A204.1 (cell line): ENCODE data around the gene VPREB3.

Experiments used
- FAIRE-seq: peaks from 2 replicates; lab custom pipeline; 2012; peaks lifted over from hg19 to GRCh38; lab: Jason Lieb, UNC

VPREB3 gene

GRCh38 chr22:23764899-23765881 is 11.0 kb upstream of the VPREB3 start:
- no peak for FAIRE-seq

- FAIRE-seq = no peak
Measured at GRCh38 chr22:23763954-23764353, 9.7 kb upstream of the VPREB3 start.

DNA sequence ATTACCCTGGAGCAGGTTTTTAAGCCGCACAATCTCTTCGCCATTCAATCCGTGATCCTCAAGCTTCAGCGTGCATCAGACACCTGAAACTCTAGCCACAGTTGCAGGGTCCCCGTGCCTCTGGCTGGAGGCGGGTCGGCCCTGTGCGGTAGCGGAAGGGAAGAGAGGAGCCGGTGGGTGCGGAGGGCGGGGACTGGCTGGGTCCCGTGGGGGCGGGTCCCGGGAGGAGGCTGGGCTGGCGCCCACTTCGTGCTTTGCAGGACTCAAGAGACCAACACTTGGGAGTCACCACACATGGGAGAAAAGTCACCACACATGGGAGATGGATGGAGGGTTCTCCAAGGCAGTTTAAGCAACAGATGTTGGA is 9.3 kb upstream of the VPREB3 start:
- no peak for FAIRE-seq

GRCh38 chr22:23762842-23763578 is 8.8 kb upstream of the VPREB3 start, which contains the start of gene C22orf15:
TSS of gene C22orf15 (plus strand) at chr22:23762990. CDS start at chr22:23763307, 317 bp downstream.
- no peak for FAIRE-seq

- no peak for FAIRE-seq
Measured at GRCh38 chr22:23760056-23760455, 5.8 kb upstream of the VPREB3 start.

GRCh38 chr22:23759566-23759965 is 5.3 kb upstream of the VPREB3 start:
- no peak for FAIRE-seq

DNA sequence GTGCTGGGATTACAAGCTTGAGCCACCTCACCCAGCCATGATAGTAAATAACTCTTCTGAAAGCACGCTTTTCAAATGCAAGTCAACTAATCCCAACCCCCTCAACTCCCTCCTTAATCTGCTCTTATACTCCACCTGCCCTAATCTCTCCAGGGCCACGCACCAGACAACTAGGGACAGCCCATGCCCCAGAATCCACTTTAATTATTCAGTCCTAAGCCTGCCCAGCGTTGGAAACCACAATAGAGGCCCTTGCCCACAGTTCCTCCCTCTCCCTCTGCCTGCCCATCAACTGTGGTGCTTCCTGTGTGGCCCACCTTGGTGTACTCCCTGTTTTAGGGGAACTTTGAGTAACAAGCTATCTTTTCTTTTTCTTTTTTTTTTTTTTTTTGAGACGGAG is 2.7 kb upstream of the VPREB3 start:
- FAIRE-seq = no peak

DNA sequence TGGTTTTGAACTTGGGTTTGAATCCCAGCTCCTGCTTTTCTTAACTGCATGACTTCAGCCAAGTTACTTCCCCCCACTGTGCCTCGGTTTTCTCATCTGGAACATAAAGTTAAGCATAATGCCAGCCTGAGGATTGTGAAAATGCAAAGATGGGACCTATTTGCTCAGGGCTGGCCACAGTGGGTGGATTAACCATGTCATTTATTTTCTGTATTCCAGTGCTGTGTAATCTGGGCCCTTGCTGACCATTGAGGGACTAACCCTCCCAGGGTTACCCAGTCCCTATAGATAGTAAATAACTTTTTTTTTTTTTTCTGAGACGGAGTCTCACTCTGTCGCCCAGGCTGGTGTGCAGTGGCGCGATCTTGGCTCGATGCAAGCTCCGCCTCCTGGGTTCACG is 1.5 kb upstream of the VPREB3 start:
- FAIRE-seq = no peak

DNA sequence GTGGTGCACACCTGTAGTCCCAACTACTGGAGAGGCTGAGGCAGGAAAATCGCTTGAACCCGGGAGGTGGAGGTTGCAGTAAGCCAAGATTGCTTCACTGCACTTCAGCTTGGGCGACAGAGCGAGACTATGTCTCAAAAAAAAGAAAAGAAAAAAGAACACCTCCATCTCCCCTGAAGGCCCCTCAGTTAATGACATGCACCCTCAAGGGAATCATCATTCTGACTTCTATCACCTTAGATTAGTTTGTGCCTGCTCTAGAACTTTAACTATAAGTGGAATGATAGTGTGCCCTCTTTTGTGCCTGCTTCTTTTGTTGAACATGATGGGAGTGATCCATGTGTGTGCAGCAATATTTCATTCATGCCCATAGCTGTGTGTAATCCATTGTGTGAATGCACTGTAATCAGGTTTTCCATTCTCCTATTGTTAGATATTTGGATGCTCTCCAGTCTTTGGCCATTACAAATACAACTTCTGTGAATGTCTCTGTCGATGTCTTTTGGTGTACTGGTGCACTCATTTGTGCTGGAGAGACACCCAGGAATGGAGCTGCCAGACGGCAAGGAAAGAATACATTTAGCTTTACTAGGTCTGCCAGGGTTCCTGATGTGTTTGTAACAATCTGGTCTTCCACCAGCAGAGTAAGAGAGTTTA is 883 bp upstream of the VPREB3 start:
- no peak for FAIRE-seq

- FAIRE-seq = no peak
Measured at GRCh38 chr22:23753385-23753784, 840 bp downstream of the VPREB3 start.

DNA sequence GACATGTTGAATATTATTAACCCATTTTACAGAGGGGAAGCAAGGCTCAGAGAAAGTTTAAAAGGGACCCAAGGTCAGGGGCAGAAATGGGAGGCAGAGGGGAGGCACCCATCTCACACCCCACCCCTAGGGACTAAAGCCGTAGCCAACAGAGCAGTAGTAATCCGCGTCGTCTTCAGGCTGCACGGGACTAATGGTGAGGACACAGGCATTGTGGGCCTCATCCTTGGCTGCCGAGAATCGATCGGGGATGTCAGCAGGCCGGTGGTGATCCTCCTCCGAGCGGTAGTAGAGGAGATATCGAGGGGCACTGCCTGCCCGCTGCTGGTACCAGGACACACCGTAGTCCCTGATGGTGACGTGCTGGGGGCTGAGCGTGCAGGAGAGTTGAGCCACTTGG is 1.5 kb downstream of the VPREB3 start:
- no peak for FAIRE-seq

DNA sequence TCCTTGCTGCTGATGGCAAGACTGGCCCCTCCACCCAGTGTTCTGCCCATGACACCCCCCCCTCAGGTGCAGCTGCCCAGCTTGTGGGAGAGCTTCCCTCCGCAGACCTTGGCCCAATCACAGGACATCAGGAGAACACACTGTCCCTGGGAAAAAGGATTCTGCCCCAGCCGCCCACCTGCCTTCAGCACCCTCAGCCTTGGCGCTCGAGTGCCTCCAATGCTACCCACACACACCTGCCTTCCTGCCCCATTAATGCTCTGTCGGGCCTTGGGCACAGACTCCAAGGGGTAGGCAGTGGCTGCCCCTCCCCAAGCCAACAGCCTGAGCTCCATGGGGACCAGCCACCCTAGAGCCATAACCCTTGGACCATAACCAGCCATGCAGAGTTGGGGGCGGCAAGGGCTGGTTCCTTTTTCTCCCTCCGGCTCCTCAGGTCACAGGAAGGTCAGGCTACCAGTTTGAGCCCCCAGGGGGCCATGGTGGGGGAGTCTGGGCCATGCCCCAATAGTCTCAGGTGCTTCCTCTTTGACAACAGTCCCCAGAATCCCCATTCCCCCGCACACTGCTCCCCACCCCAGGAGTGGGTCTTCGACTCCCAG is 2.0 kb downstream of the VPREB3 start:
- no peak for FAIRE-seq

GRCh38 chr22:23751441-23751996 is 2.7 kb downstream of the VPREB3 start:
- FAIRE-seq = no peak

GRCh38 chr22:23750714-23751440 is 3.3 kb downstream of the VPREB3 start, which contains the start of gene ZNF70:
TSS of gene ZNF70 (minus strand) at chr22:23751112. CDS start at chr22:23745140, 5,972 bp downstream.
- FAIRE-seq = no peak

DNA sequence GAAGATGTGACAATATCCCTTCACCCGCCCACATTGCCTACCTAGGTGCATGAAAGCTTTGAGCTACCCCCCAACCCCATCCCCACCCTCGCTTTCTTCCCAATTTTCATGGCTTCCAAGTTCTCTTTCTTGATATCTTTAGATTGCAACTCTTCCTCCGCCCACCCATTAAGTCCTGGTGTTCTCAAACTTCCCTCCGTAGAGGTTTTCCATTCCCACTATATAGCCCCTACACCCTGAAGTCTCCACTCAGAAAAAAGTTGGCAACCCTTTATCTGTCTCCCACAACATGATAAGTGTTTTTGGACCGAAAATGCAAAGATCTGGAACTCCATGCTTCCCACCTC is 3.9 kb downstream of the VPREB3 start:
- no peak for FAIRE-seq

DNA sequence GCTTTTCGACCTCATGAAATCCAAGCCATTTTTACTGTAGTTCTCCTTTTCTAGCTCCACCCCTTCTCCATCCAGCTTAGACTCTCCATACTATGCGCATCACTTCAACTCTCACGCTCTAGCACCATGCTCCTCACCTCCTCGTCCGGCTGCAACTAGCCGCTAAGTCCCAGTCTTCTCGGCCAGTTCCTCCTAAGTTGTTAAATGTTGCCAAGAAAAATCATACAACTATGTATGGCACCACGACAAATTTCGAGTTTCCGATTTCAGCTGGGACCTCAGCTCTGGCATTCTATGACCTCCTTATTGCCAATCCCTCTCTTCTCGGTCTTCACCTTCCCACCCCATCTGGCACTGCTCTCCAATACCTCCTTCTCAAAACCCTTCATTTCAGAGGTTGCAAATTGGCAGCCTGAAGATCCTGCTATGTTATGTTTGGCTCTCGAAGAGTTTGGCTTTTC is 4.4 kb downstream of the VPREB3 start:
- no peak for FAIRE-seq

DNA sequence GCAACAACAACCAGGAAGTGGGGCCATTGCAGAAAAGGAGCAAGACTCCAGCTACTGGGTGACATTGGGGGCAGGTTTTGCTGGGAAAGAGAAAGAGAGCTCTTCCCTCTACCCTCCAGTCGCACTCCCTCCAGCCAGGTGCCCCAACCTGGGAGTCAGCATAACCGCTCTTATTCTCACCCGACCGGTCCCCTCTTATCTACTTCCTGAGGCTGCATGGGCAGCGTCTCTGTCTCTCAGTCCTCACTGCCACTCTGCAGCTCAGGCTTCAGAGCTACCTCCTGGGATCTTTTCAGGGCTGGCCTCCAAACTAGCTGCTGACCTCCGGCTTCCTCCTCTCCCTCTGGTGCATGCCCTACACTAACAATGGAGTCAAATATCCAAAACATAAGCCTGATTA is 8.4 kb downstream of the VPREB3 start:
- no peak for FAIRE-seq

DNA sequence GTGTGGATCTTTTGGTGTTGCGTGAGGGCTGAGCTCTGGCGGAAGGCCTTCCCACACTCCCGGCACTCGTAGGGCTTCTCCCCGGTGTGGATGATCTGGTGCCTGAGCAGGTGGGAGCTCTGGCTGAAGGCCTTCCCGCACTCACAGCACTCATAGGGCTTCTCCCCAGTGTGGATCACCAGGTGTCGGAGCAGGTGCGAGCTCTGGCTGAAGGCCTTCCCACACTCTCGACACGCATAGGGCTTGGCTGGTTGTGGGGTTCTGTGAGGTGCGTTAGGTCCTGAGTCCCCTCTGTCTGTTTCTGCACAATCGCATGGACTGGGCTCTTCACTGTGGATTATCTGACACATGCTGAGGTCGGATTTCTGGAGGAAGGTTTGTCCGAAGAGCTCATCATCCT is 9.7 kb downstream of the VPREB3 start:
- no peak for FAIRE-seq

DNA sequence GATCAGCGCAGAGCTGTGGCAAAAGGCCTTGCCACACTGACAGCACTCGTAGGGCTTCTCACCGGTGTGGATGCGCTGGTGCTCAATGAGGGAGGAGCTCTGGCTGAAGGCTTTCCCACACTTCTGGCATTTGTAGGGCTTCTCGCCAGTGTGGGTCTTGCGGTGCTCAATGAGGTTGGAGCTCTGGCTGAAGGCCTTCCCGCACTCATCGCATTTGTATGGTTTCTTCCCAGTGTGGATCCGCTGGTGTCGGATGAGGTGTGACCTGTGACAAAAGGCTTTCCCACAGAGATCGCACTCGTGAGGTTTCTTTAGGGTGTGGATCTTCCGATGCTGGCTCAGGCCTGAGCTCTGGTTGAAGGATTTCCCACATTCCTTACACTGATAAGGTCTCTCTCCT is 10.2 kb downstream of the VPREB3 start:
- FAIRE-seq = no peak

DNA sequence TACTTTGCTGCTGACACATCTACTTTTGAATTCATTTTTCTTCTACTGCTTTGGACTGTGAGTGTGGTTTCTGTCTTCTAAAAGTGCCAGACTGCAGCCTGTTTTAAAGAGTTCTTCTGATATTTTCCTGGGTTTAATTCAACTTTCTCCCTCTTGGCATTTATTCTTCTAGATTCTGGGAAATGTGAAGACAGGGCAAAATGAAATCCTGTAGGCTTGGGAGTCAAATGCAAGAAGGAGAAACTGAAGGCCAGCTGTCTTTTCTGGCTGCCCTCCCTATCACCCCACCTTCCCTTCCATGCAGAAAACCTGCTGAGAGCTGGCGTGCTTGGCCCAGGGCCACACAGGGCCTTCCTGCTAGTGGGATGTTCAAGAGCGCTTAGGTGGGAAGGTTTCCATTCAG is 10.9 kb downstream of the VPREB3 start:
- FAIRE-seq = no peak
